ENCODE data around the gene TRAPPC5. TPM values are rescaled to one million over a fixed set of nuclear protein-coding genes. Genes with fewer than 3 reads are reported as not detected.

The TRAPPC5 gene
- total RNA-seq, 1 experiment from 2014 or later: 105 TPM

GRCh38 chr19:7729831-7730285 is 49.2 kb downstream of the TRAPPC5 start:
- H3K27me3 ChIP-seq (replicated peaks; ENCODE audit: insufficient read depth, low read depth, low read length, poor library complexity): peaks cover 65% of the 10 kb centered on the region
- TF ChIP-seq EZH2 (IDR thresholded peaks at IDR 0.05; ENCODE audit: borderline replicate concordance, low read depth, low read length, poor library complexity, severe bottlenecking) (peak; percentile 16), CTCF (conservative IDR thresholded peaks at IDR 0.05; ENCODE audit: low read depth, low read length) (no peak)
- no peaks in the 10 kb centered on the region for H3K36me3 ChIP-seq (ENCODE audit: insufficient read depth, low read length, poor library complexity, severe bottlenecking)
- ChIA-PET CTCF (no interaction called here), POLR2A (ENCODE audit: low non-redundant PET) (no interaction called here)
- intact Hi-C loops (cut with micrococcal nuclease; ENCODE audit: unreplicated experiment): no loop called here
- no peaks in the 10 kb centered on the region for H3K9me3 ChIP-seq (ENCODE audit: low read depth, low read length, poor library complexity, severe bottlenecking)
- no peaks in the 10 kb centered on the region for H3K4me1 ChIP-seq (ENCODE audit: insufficient read depth, low read length, poor library complexity, severe bottlenecking)
- DNase-seq (ENCODE audit: low spot score): no peak
- H3K4me3 ChIP-seq (ENCODE audit: low read depth, low read length, poor library complexity, severe bottlenecking): no peak overlapping the region
- BruUV-seq (replicated peaks): no TSS peak
- no peak overlapping the region for H3K27ac ChIP-seq (ENCODE audit: low read depth, low read length, poor library complexity, severe bottlenecking)

- no peaks in the 10 kb centered on the region for H3K4me1 ChIP-seq (ENCODE audit: insufficient read depth, low read length, poor library complexity, severe bottlenecking)
- H3K36me3 ChIP-seq (ENCODE audit: insufficient read depth, low read length, poor library complexity, severe bottlenecking): no peaks in the 10 kb centered on the region
- H3K27me3 ChIP-seq (replicated peaks; ENCODE audit: insufficient read depth, low read depth, low read length, poor library complexity): peaks cover 65% of the 10 kb centered on the region
- no peak overlapping the region for H3K4me3 ChIP-seq (ENCODE audit: low read depth, low read length, poor library complexity, severe bottlenecking)
- intact Hi-C loops (cut with micrococcal nuclease; ENCODE audit: unreplicated experiment): no loop called here
- TF ChIP-seq CTCF (conservative IDR thresholded peaks at IDR 0.05; ENCODE audit: low read depth, low read length) (no peak), EZH2 (IDR thresholded peaks at IDR 0.05; ENCODE audit: borderline replicate concordance, low read depth, low read length, poor library complexity, severe bottlenecking) (no peak)
- H3K27ac ChIP-seq (ENCODE audit: low read depth, low read length, poor library complexity, severe bottlenecking): no peak overlapping the region
- ChIA-PET CTCF (no interaction called here), POLR2A (ENCODE audit: low non-redundant PET) (no interaction called here)
- DNase-seq (ENCODE audit: low spot score): no peak
- no TSS peak for BruUV-seq (replicated peaks)
- no peaks in the 10 kb centered on the region for H3K9me3 ChIP-seq (ENCODE audit: low read depth, low read length, poor library complexity, severe bottlenecking)
Measured at GRCh38 chr19:7730286-7731217, 49.9 kb downstream of the TRAPPC5 start.

GRCh38 chr19:7731218-7731595 is 50.6 kb downstream of the TRAPPC5 start:
- CTCF ChIA-PET: no interaction called here
- intact Hi-C loops (cut with micrococcal nuclease; ENCODE audit: unreplicated experiment): no loop called here
- Histone ChIP-seq H3K36me3 (ENCODE audit: insufficient read depth, low read length, poor library complexity, severe bottlenecking) (no peaks in the 10 kb centered on the region), H3K27me3 (replicated peaks; ENCODE audit: insufficient read depth, low read depth, low read length, poor library complexity) (peaks cover 65% of the 10 kb centered on the region), H3K4me1 (ENCODE audit: insufficient read depth, low read length, poor library complexity, severe bottlenecking) (no peaks in the 10 kb centered on the region), H3K4me3 (ENCODE audit: low read depth, low read length, poor library complexity, severe bottlenecking) (no peak overlapping the region), H3K27ac (ENCODE audit: low read depth, low read length, poor library complexity, severe bottlenecking) (no peak overlapping the region), H3K9me3 (ENCODE audit: low read depth, low read length, poor library complexity, severe bottlenecking) (no peaks in the 10 kb centered on the region)
- POLR2A ChIA-PET (ENCODE audit: low non-redundant PET): no interaction called here
- no TSS peak for BruUV-seq (replicated peaks)
- TF ChIP-seq CTCF (conservative IDR thresholded peaks at IDR 0.05; ENCODE audit: low read depth, low read length): no peak
- no peak for TF ChIP-seq EZH2 (IDR thresholded peaks at IDR 0.05; ENCODE audit: borderline replicate concordance, low read depth, low read length, poor library complexity, severe bottlenecking)
- DNase-seq (ENCODE audit: low spot score): no peak

Data from A673 (cell line).